IPS-11a (cell line): Measurements from ENCODE around the gene ADAMTS2.

Experiments used
- H3K4me3 ChIP-seq: one replicate; pipeline ENCODE4 v1.5.1; 2013; ENCODE audit warnings: low read depth, low read length, control low read depth

Gene ADAMTS2

DNA sequence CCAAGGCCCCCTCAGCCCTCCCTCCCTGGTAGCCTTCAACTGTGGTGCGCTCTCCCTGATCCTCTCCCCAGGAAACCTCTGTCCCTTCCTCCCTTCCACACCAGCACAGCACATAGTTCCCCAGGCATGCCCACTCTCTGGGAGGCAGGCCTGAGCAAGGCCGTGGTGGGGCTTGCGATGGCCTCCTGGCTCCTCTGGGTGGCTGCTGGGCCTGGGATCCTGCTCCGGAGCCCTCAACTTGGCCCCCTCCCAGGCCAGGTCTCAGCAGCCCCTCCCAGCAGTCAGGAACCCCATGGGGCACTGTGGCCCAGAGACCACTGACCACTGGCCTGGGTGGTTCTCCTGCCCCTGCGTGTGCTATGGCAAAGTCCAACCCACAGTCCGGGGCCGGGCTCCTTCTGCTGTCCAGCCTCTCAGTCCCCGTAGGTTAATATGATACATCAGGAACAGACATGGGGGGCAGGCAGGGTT lies 159.3 kb downstream of the ADAMTS2 start:
- H3K4me3 ChIP-seq = no peak overlapping the region

GRCh38 chr5:179185256-179185940 lies 159.9 kb downstream of the ADAMTS2 start:
- no peak overlapping the region for H3K4me3 ChIP-seq

GRCh38 chr5:179184521-179185050 lies 160.7 kb downstream of the ADAMTS2 start:
- H3K4me3 ChIP-seq = no peak overlapping the region

DNA sequence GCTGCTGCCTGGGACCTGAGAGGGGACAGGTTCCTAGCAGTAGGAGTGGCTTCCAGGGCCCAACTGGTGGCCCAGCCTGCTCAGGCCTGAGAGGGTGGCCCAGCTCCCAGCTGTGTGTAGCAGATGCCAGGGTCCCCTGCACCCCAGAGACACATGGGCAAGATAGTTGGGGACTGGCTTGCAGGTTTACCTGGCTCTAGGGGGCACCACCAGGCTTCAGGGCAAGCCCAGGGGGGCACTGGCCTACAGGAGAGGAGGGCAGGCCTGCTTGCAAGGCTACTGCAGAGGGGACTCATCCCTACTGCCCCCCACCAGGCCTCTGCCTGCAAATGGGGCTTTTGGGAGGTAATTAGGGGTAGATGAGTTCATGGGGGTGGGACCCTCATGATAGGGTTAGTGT lies 161.8 kb downstream of the ADAMTS2 start:
- H3K4me3 ChIP-seq = no peak overlapping the region

- H3K4me3 ChIP-seq = no peak overlapping the region
These were observed 162.7 kb downstream of the ADAMTS2 start for GRCh38 chr5:179182601-179183000.

DNA sequence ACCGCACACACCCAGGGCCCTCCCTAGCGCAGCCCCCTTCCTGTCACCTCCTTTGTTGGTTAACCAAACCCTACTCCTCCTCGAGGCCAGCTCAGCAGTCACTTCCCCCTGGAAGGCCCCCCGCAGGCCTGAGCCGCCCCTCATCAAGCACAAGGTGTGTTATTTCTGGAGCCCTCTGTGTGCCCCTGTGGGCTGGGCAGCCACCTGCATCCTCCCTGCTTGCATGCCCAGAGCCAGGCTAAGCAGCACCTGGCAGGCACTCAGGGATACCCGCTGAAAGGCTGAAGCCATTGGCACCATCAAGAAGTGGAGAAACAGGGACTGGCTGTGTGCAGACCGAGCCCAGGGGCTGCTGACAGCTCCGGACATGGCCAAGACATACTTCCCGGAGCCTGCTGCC lies 163.3 kb downstream of the ADAMTS2 start:
- H3K4me3 ChIP-seq = no peak overlapping the region

DNA sequence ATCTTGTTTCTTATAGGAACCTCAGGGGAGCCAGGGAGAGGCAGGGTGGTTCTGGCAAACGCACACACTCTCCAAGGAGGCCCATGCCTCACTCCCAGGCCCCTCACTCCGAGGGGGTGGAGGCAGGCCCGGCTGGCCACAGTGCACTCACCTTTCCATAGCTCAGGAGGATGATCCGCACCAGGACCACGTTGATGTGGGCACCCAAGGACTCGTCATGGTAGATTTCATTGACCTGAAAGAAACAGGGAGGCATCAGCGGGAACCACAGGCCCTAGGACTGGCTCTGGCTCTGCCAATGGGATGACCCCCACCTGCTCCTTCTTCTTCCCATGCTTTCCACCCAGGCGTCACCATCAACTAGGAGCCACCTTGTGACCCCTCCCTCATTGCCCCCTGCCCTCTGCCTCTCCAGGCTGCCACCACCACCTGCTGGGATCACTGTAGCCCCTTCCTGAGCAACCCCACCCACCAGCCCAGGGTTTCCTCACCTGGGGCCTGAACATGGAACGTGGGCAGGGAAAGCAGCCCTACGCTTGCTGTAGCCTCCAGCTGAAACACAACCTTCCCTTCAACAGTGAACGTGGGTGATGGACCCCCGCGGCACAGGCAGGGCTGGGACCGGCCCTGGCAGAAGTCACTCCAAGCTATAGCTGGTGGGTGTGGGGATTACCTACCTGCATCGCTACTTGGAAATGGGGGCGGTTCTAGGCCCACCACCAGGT lies 164.2 kb downstream of the ADAMTS2 start:
- H3K4me3 ChIP-seq = no peak overlapping the region

DNA sequence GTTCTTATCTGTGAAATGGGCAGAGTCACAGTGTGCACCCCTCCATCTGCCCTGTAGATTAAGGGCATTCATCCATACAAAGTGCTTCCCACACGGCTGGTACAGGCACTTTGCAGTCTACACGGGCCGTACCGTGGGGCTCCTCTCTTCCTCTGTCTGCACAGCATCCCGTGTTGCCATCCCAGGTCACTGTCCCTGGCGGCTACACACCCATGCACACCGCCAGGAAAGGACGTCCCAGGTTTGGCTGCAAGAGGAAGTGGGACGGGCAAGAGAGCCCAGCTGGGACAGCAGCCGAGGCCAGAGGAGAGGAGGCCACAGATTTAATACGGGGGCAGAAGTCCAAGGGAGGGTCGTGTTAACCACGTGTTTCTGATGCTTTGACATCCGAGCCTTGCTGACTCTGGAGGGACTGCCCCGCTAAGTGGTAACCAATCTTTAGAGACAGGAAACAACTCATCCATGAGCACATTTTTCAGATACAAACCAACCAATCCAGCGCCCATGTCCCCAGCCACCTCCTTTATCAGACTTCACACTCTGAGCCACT lies 165.1 kb downstream of the ADAMTS2 start:
- no peak overlapping the region for H3K4me3 ChIP-seq

DNA sequence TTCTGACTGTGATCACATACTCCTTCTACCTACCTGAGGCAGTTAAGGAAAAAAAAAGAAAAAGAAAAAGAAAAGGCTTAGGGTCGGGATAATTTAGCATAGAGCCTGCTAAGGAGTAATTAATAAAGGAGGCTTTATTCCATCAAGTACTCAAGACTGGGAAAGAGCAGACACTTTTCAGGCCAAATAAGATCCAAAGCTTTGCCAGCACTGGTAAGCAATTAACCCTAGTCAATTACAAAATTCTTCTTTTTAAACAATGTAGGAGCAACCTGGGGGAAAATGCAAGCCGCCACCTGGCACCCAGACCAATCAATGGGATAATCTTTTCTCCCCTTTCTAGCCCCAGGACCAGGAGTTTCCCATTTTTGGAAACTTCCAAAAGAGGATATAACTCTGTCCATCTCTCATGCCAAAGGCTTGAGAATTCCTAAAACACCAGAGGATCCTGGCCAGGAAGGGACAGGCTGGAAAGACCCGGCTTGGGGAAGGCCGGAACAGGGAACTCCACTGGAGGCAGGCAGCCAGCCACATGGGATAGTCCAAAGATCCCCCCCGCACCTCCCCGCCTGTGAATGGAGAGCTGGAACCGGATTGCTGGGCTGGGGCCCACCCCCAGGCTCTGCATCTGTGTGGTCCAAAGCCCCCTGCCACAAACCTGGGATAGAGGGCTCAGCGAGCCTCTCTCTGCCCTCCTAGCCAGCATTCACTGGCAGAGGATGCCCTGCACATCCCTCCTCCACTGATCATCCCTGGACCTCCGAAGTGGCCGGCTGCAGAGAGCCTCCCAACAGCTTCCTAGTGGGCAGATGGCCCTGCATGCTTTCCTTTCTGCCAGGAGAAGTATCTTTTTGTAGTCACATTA lies 167.3 kb downstream of the ADAMTS2 start:
- no peak overlapping the region for H3K4me3 ChIP-seq

DNA sequence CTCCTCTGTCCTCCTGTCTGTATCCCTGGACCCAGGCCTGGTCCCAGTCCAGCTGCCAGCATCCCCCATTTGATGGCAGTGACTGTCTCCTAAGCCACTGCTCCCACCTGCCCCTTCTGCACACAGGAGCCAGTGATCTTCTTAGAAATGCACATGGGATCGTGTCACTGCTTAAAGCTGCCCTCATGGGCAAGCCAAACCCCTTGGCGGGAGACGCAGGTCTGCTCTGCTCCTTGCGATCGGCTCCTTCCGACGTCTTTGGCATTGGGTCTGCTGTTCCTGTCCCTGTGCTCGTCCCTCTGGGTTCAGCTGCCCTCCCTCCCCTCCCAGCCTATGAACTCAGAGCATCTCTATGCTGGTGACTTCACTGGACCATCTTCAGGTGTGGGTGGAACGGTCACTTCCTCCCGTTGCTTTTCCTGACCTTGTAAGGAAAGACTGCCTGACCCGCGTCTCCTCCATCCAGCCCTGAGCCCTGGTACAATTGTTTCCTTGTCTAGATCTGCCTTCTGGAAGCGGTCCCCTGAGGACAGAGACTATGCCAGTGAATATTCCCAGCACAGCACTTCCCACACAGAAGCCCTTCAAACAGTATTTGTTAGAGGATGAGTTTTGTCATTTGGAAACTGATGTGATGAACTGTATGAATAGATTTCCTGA lies 168.6 kb downstream of the ADAMTS2 start:
- H3K4me3 ChIP-seq = no peak overlapping the region

DNA sequence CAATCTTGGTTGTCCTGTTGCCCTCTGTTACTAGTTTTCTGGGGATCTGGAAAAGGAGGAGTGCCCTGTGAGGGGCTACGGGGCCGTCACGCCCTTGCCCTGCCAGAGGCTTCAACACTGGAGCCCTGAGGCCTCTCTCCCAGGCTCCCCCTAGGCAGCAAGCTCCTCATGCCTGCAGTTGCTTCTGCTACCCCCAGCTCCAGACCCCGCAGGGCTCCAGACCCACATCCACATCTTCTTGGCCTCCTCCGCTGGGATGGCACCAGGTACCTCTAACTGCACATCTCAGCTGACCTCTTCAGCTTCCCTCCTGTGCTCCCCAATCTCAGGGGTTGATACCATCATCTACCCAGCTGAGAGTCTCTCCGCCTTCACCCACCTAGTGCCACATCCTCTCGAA lies 169.1 kb downstream of the ADAMTS2 start:
- H3K4me3 ChIP-seq = no peak overlapping the region

GRCh38 chr5:179171816-179172745 lies 173.2 kb downstream of the ADAMTS2 start:
- no peak overlapping the region for H3K4me3 ChIP-seq

DNA sequence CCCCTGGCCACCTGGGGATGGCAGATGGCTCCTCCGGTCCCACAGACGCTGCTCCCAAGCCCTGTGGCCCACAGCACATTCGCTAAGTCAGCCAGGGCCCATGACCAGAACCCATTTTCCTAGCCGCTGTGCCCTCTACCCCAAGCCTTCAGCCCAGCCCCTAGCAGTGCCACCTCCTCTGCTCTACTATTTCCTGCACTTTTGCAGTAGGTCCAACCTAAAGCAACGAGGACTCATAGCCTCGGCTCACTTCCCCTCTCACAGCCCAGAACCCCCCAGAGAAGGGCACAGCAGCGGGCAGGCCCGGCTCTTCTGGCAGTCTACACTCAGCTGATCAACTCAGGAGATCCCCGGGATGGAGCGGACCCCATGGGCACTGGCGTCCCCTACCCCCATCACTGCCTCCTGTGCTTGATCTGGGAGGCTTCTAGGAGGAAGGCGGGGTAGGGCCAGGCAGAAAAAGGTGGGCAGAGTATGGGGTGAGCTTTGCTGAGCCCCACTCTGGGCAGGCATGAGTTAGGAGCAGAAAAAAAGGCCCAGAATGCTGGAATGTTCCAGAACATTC lies 173.9 kb downstream of the ADAMTS2 start:
- no peak overlapping the region for H3K4me3 ChIP-seq

DNA sequence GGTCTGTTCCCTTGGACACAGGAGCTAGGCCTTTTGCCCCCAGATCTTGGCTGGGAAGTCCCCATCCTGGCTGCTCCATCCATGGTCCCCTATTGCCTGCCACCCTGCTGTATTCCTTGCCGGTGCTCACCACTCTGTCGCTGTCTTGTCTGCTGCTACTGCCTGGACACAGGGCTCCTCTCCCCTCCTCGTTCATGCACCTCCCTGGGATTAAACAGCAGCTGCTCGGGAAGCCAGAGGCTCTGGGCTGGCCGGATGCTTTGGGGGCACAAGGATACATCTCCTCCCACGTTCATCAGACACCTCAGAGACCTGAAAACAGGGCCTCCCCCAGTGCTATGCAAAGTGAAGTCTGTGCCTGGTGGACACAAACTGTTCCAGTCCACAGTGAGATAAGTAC lies 174.7 kb downstream of the ADAMTS2 start:
- no peak overlapping the region for H3K4me3 ChIP-seq

- H3K4me3 ChIP-seq = no peak overlapping the region
These were observed 175.4 kb downstream of the ADAMTS2 start for GRCh38 chr5:179169836-179170235.

GRCh38 chr5:179168664-179169063 lies 176.6 kb downstream of the ADAMTS2 start:
- H3K4me3 ChIP-seq = no peak overlapping the region

- no peak overlapping the region for H3K4me3 ChIP-seq
These were observed 177.3 kb downstream of the ADAMTS2 start for GRCh38 chr5:179167871-179168451.
